HFFc6 (cell line): Measurements from ENCODE around the gene ZNF207. TPM values are rescaled to one million over a fixed set of nuclear protein-coding genes. Genes with fewer than 3 reads are reported as not detected.
"Not testable (repeated sequence)": the region's sequence is repeated elsewhere in the genome, so short reads cannot be mapped to it uniquely, and the experiment has no call there.

Experiments used
- DNase-seq: peaks from one replicate; pipeline ENCODE4 v3.0.0-alpha.2; 2018
- H3K27ac Mint-ChIP-seq: 2 replicates; pipeline ENCODE4 v1.8.0; 2020; ENCODE audit warnings: mild to moderate bottlenecking, mixed read lengths
- H3K27me3 Mint-ChIP-seq: 2 replicates; pipeline ENCODE4 v1.8.0; 2021; ENCODE audit warnings: mild to moderate bottlenecking, moderate library complexity, mixed read lengths; ENCODE audit not compliant: insufficient read depth
- H3K36me3 Mint-ChIP-seq: 2 replicates; pipeline ENCODE4 v1.8.0; 2021; ENCODE audit warnings: low read depth, mixed read lengths
- H3K4me1 Mint-ChIP-seq: 2 replicates; pipeline ENCODE4 v1.8.0; 2020; ENCODE audit warnings: low read depth, mixed read lengths
- H3K4me3 Mint-ChIP-seq: 2 replicates; pipeline ENCODE4 v1.8.0; 2020; ENCODE audit warnings: mild to moderate bottlenecking, moderate library complexity, mixed read lengths
- H3K9me3 Mint-ChIP-seq: 2 replicates; pipeline ENCODE4 v1.8.0; 2020; ENCODE audit warnings: mild to moderate bottlenecking, mixed read lengths
- total RNA-seq, 6 experiments: library from RNA; stranded (reverse); fragmentation: NEBNext Ultra II Directional; extraction: Animal tissue kit (Norgen Biotek cat#: 25700); gene quantifications; 2 replicates in 1 of 6; 3 replicates in 5 of 6; pipeline ENCODE4 v1.2.3, GENCODE V29; 2021
- TF ChIP-seq, protein P1 (sequence below): fragments of 200-600 bp; sonication (generic); IDR thresholded peaks from 2 replicates; pipeline ENCODE4 v1.5.0; 2021; ENCODE audit warnings: antibody characterized with exemption, mild to moderate bottlenecking

The ZNF207 gene
- total RNA-seq, 6 experiments from 2014 or later, result 128 to 173 (median 153) TPM

DNA sequence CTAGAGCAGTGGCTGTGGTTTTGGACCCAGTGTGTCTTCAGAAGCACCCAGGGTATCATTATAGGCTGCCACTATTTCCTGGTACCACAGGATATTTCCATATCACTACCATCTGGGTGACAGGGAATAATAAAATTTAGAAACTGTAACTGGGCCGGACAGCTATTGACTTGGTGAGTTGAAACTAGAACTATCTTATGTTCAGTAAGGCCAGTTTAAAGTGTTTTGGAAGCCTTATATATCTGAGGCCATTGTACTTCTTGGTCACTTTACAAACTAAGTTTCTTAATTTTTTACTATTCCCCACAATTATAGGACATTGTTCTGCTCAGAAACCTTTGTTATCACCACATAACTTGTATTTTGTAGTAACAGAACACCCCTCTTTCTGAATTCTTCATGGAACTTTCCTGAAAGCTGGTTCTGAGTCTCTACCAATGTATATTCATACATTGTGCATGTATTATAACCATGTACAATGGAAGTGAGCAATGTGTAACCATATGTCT is 34.0 kb downstream of the ZNF207 start:
- TF ChIP-seq, protein P1, sequence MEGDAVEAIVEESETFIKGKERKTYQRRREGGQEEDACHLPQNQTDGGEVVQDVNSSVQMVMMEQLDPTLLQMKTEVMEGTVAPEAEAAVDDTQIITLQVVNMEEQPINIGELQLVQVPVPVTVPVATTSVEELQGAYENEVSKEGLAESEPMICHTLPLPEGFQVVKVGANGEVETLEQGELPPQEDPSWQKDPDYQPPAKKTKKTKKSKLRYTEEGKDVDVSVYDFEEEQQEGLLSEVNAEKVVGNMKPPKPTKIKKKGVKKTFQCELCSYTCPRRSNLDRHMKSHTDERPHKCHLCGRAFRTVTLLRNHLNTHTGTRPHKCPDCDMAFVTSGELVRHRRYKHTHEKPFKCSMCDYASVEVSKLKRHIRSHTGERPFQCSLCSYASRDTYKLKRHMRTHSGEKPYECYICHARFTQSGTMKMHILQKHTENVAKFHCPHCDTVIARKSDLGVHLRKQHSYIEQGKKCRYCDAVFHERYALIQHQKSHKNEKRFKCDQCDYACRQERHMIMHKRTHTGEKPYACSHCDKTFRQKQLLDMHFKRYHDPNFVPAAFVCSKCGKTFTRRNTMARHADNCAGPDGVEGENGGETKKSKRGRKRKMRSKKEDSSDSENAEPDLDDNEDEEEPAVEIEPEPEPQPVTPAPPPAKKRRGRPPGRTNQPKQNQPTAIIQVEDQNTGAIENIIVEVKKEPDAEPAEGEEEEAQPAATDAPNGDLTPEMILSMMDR, result no peak
- peaks cover 4% of the 10 kb centered on the region; the same call in 1 of the 2 replicates for H3K27me3 Mint-ChIP-seq
- H3K4me1 Mint-ChIP-seq, result peaks cover 21% of the 10 kb centered on the region
- no peak overlapping the region for H3K4me3 Mint-ChIP-seq
- no peaks in the 10 kb centered on the region for H3K9me3 Mint-ChIP-seq
- DNase-seq, result no peak
- peaks cover 37% of the 10 kb centered on the region for H3K36me3 Mint-ChIP-seq
- H3K27ac Mint-ChIP-seq, result no peak overlapping the region

DNA sequence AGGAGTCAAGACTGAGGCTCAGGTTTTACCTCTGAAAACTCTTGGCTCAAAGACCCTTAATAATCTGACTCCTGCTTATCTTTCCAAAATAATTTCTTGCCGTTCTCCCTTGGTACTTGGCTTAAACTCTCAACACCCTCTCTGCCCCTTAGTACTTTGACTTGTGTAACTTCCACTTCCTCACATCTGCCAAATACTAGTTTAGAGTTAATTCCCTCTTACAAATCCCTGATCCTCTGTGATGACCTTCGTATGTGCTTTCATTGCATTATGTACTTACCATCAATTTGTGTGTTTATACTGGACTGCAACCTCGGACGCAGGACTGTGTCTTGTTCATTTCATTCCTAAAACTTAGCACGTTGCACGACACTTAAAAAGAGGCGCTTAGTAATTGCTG is 35.2 kb downstream of the ZNF207 start:
- Mint-ChIP-seq H3K4me3 (no peak overlapping the region), H3K27me3 (peaks cover 4% of the 10 kb centered on the region; the same call in 1 of the 2 replicates), H3K9me3 (no peaks in the 10 kb centered on the region), H3K4me1 (peaks cover 21% of the 10 kb centered on the region), H3K36me3 (peaks cover 36% of the 10 kb centered on the region), H3K27ac (no peak overlapping the region)
- no peak for DNase-seq
- TF ChIP-seq, protein P1, result no peak

DNA sequence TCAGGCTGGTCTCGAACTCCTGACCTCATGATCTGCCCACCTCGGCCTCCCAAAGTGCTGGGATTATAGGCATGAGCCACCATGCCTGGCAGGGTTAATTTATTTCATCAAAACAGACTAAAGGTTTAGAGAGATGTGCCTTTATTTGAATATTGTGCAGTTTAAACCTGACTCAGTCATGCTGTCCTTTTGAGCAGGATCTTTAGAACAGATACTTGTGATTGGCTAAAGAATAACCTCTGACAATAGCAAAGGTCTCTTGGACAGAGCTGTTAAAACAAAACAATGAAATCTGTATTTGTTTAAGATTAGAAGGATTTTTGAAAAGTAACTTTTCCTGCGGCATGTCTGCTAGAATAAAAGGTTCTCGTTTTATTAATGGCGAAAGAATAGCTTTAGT is 36.0 kb downstream of the ZNF207 start:
- peaks cover 29% of the 10 kb centered on the region for H3K36me3 Mint-ChIP-seq
- peaks cover 4% of the 10 kb centered on the region; the same call in 1 of the 2 replicates for H3K27me3 Mint-ChIP-seq
- TF ChIP-seq, protein P1, result no peak
- peaks cover 21% of the 10 kb centered on the region for H3K4me1 Mint-ChIP-seq
- peak overlapping the region; percentile 6; the same call in 1 of the 2 replicates for H3K27ac Mint-ChIP-seq
- DNase-seq, result no peak
- H3K9me3 Mint-ChIP-seq, result no peaks in the 10 kb centered on the region
- H3K4me3 Mint-ChIP-seq, result no peak overlapping the region

DNA sequence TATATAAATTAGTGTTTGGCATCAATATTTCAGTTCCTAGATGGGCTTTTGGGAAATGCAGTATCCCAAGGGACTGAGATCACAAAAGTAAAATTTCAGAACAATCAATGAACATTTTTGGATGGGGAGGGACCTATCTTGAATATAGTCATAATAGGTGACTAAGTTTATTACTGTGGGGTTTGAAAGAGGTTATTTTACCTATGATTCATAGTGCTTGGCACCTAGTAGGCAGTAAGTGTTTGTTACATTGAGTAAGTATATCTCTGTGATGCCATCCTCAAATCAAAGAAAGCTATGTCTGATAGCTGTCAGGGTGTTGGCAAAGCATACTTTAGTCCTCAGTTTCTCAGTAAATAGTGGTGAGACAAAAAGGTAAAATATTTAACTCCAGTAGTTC is 36.9 kb downstream of the ZNF207 start:
- Mint-ChIP-seq H3K4me3 (no peak overlapping the region), H3K4me1 (peaks cover 21% of the 10 kb centered on the region), H3K27ac (no peak overlapping the region), H3K27me3 (peaks cover 4% of the 10 kb centered on the region; the same call in 1 of the 2 replicates), H3K36me3 (peaks cover 25% of the 10 kb centered on the region), H3K9me3 (no peaks in the 10 kb centered on the region)
- DNase-seq, result no peak
- TF ChIP-seq, protein P1, result no peak

DNA sequence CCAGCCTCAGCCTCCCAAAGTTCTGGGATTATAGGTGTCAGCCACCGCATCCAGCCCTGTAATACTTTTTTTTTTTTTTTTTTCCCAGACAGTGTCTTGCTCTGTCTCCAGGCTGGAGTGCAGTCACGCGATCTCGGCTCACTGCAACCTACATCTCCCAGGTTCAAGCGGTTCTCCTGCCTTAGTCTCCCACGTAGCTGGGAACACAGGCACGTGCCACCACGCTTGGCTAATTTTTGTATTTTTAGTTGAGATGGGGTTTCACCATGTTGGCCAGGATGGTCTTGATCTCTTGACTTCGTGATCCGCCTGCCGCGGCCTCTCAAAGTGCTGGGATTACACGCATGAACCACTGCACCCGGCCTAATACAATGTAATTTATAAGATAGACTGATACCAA is 38.2 kb downstream of the ZNF207 start:
- not testable (repeated sequence) for H3K4me3 Mint-ChIP-seq, H3K9me3 Mint-ChIP-seq, H3K27ac Mint-ChIP-seq, H3K27me3 Mint-ChIP-seq, DNase-seq
- Mint-ChIP-seq H3K4me1 (peaks cover 11% of the 10 kb centered on the region; the same call in 1 of the 2 replicates), H3K36me3 (peaks cover 12% of the 10 kb centered on the region)

DNA sequence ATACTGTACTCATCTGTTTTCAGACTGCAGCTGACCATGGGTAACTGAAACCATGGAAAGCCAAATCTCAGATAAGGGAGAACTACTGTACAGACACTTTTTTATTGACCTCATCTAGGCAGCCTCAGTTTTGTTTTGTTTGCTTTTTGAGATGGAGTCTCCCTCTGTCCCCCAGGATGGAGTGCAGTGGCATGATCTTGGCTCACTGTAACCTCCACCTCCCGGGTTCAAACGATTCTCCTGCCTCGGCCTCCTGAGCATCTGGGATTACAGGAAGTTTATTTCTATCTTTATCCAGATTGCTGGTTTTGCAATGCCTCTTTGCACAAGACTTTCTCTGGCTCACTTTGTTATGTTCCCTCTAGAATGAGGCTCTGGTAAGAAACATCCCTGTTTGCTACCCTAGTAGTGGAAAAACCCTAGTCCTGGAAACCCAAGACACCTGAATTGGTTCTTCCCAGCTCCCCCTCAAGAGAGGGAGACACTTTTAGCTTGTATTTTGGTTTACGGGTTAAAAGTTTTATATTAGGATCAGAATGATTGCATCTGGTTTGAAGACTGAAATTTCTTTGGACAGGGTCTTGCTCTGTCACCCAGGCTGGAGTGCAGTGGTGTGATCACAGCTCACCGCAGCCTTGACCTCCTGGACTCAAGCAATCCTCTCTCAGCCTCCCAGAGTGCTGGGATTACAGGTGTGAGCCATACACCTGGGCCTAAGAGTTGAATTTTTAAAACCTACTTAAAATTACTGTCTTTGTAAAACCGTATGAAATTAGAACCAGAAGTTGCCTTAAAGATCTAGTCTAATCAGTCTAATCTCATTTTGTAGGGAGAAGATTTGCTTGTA is 38.9 kb downstream of the ZNF207 start:
- Mint-ChIP-seq H3K9me3 (no peaks in the 10 kb centered on the region), H3K27me3 (peaks cover 4% of the 10 kb centered on the region; the same call in 1 of the 2 replicates), H3K36me3 (peaks cover 9% of the 10 kb centered on the region; the same call in 1 of the 2 replicates), H3K4me1 (peaks cover 11% of the 10 kb centered on the region; the same call in 1 of the 2 replicates), H3K4me3 (no peak overlapping the region), H3K27ac (no peak overlapping the region)
- DNase-seq, result no peak
- TF ChIP-seq, protein P1, result no peak
